SKM-1 treated with dmso at 0.1 percent for 144 hours (cell line): ENCODE data around the gene C11orf98.
"Not testable (repeated sequence)": the region's sequence is repeated elsewhere in the genome, so short reads cannot be mapped to it uniquely, and the experiment has no call there.

Experiments
- DNase-seq: peaks from one replicate; lab custom pipeline; 2025; ENCODE audit not compliant: unreplicated experiment; lab: John Stamatoyannopoulos, UW

Gene C11orf98

DNA sequence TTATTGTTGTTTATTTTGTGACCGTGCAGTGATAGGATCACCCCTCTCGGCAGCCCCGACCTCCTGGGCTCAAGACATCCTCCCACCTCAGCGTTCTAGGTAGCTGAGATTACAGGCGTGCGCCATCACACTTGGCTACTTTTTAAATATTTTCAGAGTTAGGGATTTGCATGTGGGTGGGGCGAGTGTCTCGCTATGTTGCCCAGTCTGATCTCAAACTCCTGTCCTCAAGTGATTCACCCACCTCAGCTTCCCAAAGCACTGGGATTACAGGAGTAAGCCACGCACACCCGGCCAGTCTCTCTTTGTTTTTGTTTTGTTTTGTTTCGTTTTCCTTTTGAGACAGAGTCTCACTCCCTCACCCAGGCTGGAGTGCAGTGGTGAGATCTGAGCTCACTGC, 10.7 kb downstream of the C11orf98 start:
- no peak for DNase-seq

DNA sequence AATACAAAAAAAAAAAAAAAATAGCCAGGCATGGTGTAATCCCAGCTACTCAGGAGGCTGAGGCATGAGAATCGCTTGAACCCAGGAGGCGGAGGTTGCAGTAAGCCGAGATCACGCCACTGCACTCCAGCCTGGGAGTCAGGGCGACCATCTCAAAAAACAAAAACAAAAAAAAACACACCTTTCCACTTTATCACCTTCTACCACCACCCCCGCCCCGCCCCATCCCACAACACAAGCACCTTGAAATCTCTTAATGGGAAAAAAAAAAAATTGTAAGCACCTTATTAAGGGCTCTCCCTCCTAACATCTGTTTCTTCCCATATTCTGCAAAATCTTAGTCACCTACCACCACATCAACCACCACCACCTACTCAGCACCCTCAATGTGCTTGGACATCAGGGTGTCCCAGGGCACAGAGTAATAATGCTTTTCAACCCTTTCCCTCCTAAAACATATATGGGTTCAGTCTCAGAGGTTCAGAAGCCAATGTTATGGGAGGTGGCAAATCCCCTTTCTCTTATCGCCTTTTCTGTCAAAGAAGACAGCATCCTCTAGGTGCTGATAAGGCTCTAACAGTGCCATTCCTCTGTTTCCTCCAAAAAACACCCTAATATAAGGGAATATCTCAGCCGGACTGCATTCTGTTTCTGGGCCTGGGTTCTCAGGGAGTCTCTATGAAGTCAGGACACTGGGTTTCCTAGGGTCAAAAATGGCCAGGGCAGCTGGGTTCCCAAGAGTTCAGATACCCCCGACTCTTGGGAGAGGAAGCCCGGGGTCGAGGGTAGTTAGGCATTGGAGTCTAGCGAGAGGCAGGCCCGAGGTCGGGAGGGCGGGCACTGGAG, 12.6 kb downstream of the C11orf98 start:
- DNase-seq: no peak

GRCh38 chr11:62650283-62650682, 14.7 kb downstream of the C11orf98 start:
- DNase-seq: not testable (repeated sequence)

GRCh38 chr11:62649486-62649885, 15.5 kb downstream of the C11orf98 start:
- DNase-seq: no peak

- DNase-seq: no peak
Measured at GRCh38 chr11:62648967-62649364, 16.0 kb downstream of the C11orf98 start.

GRCh38 chr11:62648185-62648966, 16.6 kb downstream of the C11orf98 start:
- no peak for DNase-seq

GRCh38 chr11:62647609-62648005, 17.4 kb downstream of the C11orf98 start:
- no peak for DNase-seq

DNA sequence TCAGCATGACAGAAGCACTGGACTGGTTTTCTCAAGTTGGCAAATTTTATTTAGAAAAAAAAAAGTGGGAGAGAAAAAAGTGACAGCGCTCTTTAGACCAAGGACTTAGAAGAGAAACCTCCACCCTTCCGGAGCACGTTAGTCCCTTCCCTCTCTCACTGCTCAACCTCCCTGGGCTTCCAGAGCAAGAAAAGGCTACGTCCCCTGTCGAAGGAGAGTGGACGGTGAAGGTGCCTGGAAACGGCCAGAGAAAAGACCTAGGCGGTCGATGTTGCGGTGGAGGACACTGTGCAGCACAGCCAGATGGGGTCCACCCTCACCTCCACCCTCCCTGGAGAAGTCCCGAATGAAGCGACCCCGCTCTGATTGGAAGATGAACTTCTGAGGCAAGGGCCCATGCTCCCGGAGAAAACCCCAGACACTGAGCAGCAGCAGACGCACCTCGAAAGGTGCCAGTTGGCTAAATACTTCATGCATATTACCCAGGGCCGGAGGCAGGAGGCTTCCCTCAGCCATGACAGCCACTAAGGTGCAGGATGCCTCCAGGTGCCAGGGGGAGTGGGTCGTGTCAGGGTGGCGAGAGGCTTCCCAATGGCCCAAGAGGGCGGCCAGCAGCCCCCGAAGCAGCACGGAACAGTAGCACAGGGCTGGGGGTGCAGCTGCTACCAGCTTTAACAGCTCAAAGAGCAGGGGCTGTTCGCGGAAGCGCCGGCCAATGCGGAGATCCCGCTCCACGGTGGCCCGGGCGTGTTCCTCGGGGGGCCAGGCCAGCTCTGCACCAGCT, 18.0 kb downstream of the C11orf98 start:
- DNase-seq: no peak

GRCh38 chr11:62645946-62646824, 18.8 kb downstream of the C11orf98 start, which contains the start of gene GANAB:
TSS of gene GANAB (minus strand) at chr11:62646613. CDS start at chr11:62646599, 14 bp downstream.
- peak; percentile 96 for DNase-seq

DNA sequence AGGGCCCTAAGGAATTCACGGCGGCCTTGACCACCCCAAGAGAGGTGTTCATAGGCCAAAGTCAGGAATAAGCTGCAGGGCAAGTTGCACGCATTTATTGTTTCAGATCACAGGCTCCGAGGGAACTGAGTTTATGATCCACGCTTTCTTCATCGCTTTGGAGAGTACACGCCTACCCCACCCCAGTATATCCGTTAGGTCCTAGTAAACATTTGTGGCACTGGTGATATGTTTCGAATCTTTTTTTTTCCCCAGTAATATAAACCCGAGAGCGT, 19.4 kb downstream of the C11orf98 start:
- DNase-seq: no peak

GRCh38 chr11:62644220-62644619, 20.8 kb downstream of the C11orf98 start:
- no peak for DNase-seq

DNA sequence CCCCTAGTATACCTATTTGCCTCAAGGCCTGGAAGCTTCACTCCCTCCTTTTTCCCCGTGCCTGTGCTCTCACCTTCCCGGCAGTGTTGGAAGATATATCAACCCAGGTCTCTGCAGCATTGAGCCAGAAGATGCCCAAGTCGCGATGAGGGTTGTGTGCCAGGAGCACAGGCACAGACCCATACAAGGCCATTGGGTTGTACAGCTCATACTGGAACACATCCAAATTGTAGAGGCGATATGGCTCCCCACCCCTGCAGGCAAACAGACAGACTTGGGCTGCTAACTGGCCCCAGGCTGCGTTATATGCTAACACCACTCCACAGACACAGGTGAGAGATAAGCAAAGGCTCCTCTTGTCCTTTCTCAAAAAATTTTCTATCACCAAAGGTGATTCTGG, 32.5 kb downstream of the C11orf98 start:
- DNase-seq: no peak

- DNase-seq: no peak
Measured at GRCh38 chr11:62627713-62628112, 37.3 kb downstream of the C11orf98 start.

DNA sequence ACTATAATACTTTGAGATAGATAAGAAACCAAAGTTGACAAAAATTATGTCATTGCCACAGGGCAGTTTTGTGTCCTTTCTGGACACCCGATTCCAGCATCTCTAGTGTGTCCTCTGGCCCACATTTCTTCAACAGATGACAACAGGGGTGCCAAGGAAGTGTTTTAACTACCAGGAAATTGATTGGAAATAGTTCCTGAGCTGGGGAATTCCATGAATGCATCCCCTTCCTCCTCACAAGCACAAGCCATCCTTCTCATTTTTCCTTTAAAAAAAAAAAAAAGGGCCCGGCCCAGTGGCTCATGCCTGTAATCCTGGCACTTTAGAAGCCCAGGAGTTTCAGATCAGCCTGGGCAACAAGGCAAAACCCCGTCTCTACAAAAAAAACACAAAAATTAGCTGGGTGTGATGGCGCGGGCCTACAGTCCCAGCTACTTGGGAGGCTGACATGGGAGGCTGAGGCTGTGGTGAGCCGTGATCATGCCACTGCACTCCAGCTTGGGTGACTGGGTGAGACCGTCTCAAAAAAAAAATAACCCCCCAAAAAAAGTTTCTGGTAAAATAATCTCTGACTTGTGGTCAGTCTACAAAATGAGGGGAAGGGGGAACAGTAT, 42.4 kb downstream of the C11orf98 start:
- DNase-seq: no peak

DNA sequence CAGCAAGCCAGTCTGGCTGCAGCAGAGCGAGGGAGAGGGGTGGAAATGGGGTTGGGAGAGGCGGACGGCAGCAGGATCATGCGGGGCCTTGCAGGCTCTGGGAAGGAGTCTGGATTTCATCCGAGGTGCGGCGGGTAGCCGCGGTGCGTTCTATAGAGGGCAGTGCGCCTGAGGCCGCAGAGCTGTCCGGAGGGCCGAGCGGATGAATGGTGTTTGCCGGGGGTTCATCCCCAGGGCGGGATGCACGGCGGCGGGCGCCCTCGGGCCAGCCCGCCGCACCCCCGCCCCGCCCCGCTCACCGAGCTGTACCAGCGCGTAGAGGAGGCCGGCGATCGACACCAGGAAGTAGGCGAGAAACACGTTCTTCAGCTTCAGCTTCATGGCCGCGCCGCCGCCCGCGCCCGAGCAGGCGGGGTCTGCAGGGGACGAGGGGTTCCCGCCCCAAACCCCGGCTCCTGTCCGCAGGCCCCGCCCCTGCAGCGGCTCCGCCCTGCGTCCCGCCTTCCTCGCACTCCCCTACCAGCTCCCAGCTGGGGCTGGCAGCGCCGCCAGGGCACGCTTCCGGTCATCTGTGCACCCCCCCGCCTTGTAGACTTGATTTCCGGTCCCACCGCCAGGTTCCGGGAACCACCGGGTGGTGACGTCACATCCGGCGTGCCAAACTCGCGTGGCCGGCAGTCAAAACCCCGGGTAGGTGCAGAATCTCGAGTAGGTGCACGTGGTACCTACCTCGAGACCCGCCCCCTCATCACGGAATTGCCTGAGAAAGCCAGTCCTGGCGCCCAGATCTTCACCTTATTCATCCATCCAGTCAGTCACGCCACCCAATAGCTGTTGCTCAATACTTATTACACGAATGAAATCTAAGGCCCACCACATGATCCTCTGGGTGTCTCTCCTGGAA, 43.2 kb downstream of the C11orf98 start, which contains the start of gene B3GAT3:
Gene B3GAT3 (minus strand): TSS at position 420 of the 904 bp plus-strand sequence. CDS start 39 bp downstream, at position 381.
- peak; percentile 96 for DNase-seq

DNA sequence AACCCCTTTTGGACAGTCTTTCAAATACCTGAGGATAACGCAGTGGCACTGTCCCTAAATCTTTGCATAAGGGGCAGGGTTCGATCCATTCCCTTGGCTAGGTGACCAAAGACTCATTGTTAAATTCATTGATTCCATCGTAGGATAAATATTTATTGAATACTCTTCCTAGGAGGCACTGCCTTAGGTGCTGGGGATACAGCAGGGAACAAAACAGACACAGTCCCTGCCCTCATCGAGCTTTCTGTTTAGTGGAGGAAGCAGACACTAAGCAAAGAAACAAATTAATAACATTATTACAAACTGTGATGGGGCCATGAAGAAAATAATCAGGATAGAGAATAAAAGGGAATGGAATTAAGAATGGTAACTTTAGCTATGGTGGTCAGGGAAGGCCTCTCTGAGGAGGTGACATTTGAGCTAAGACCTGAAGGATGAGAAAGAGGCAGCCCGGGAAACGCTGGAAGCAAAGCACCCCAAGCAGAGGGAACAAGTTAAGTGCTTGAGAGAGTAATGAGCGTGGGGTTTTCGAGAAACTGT, 43.9 kb downstream of the C11orf98 start:
- no peak for DNase-seq

DNA sequence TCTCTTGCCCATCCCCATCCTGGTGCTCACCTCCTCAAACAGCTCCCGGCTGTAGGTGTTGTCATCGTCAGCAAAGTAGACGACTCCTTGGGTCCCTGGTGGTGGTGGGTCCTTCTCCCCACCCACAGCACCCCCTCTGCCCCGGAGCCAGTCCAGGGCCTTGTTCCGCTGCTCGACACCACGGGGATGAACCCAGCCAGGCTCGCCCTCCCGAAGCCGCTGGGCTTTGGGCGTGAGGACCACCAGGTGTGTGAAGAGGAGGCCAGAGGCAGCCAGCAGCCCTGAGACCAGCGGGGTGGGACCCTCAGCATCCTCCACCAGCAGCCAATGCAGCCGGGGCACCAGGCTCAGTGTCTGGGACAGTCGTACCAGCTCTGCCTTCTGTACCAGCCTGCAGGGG, 48.1 kb downstream of the C11orf98 start:
- not testable (repeated sequence) for DNase-seq

- DNase-seq: no peak
Measured at GRCh38 chr11:62615521-62615920, 49.5 kb downstream of the C11orf98 start.

GRCh38 chr11:62614275-62614674, 50.7 kb downstream of the C11orf98 start:
- no peak for DNase-seq
